ENCODE measurements around the gene PACS2.
"Not testable (repeated sequence)": the region's sequence is repeated elsewhere in the genome, so short reads cannot be mapped to it uniquely, and the experiment has no call there.

PACS2 gene

DNA sequence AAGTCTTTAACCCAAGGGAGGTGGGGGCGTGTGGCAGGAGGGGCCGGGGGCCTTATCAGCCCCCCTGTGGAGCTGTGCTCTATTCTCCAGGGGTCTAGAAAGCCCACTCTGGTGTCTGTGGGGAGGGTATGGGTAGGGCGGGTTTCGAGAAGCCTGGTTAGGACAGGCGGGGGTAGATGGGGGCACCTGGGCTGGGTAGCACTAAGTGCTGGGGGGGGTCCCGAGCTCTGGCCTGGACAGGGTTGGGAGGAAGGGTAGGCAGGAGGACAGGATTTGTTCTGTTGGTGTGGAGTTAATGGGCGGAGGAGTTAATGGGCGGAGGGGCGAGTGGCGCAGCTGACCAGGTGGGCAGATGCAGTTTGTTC lies 2.0 kb downstream of the PACS2 start:
- no peak for DNase-seq

DNA sequence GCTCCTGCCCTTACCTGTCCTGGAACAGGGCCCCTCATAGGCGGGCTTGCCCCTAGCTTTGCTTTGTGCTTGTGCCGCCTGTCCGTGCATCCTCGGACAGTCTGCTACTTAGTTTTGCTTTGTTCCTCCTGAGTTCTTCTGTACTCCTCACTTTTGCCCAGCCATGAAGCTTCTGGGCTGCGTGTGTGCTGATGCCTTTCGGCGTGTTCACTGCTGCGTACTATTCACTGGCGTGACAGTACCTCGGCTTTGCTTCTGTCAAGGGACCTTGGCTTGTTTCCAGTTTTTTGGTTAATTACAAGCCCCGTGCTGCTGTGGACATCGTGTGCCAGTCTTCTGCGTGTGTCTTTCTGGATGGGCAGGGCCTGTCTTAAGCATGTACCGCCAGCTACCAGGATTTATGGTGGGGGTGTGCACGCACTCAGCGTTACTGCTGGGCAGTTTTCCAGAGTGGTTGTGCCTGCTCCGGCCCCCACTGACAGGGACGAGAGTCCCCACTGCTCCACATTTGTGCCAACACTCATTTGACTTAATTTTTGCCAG lies 2.5 kb downstream of the PACS2 start:
- DNase-seq = no peak

DNA sequence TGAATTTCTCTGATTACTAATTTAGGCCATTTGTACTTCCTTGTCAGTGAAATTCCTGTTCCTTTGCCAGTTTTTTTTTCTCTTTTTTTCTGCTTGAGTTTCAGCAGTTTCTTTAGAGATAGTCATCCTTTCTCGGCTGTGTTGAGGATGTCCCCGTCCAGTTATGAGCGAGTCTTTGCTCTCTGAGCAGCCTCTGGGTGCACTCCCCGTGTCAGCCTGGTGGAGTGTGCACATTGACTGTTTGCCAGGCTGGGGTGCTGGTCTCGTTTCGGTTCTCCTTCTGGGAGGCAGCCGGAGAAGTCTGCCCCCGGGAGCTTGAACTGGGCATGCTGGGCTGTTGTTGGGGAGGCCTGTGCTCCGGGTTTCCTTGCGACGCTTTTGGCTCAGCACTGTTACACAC lies 3.0 kb downstream of the PACS2 start:
- no peak for DNase-seq

DNA sequence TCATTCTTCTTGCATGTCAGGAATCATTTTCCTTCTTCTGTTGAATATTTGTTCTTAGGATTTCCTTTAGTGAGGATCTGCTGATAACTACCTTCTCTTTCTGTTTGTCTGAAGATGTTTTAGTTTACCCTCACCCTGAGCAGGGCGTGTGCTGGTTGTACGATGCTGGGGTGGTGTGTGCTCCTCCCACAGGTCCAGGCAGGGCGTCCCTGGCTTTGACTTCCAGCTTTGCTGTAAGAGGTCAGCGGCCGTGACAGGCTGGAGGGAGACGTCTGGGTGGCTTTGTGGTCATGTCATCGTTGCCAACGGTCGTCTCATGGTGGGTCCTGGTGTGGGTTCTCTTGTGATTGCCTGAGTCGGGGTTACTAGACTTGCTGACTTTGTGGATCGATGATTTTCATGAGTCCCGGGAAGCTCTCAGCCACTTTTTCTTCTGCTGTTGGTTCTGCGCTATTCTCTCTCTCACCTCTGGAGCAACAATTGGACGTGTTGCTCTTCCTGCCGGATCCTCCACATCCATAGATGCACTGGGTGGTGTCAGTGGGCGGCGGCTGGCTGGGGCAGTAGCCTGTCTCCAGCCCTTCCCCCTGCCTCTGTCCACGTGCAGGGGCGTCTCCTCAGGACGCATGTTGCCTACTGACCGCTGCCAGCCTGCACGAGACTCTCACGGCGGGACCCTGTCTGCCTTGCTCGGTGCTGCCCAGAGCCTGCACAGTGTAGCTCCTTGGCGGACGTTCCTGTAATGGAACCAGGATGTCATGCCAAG lies 8.4 kb downstream of the PACS2 start:
- DNase-seq = no peak

DNA sequence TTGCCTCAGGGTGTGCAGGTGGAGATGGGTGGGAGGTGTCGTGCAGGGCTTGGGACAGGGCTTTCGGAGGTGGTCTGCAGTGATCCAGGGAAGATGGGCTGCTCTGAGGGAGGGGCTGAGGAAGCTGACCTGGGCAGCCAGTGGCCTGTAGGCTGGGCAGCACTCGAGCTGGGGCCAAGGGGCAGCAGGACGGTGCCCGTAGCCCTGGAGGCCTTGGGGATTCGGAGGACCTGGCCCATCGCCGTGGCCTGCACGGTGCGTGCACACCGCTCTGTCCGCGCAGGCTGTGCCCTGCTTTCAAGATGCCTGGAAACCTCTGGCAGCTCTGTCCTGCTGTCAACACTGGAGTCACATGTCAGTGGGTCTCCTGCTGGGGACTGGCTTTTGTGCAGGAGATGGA lies 9.1 kb downstream of the PACS2 start:
- no peak for DNase-seq

DNA sequence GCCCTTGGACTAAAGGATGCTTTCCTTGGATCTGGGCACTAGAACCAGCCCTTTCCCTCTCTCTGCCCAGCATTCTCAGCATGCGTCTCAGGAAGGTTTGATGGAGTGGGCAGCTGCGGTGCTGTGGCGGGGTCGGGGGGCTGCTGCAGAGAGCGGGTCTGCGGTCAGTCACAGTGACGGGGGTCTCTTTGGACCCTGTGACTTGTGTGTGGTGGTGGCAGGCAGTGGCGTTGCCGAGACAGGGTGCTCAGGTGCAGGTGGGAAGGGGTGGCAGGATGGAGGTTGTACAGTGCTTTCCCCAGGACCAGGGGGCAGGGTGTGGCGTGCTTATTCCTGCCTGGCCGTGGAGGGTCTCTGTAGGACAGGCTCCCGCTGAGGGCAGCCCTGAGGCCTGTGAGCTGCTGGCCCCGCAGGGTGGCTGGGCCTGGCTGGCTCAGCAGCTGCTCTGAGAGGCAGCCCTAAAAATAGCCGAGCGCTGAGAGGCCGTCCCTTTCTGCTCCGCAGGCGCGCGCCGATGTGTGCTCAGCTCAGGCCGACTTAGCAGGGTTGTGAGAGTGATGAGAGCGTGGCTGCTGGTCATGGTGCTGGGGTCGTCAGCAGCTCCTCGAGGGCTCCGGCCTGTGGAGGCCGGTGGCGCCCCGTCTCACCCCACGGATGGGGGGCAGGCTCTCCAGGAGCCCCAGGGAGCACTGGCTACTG lies 9.7 kb downstream of the PACS2 start:
- no peak for DNase-seq

DNA sequence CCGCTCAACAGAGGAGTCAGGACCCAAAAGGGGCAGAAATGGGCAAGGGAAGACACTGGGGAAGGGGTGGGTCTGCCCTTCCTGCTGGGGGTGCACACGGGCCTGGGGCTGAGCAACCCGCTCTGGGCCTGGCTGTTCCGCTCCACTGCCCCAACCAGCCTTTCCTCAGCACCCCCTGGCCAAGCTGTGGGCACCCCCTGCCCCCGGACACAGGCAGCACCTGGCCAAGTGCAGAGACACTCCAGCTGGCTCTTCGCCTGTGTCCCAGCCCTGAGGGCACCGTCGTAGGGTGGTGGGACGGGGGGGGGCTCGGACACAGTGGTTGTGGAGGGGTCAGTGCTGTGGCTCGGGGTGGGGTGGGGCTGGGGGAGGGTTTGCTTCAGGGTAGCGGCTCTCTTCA lies 10.3 kb downstream of the PACS2 start:
- DNase-seq = no peak

DNA sequence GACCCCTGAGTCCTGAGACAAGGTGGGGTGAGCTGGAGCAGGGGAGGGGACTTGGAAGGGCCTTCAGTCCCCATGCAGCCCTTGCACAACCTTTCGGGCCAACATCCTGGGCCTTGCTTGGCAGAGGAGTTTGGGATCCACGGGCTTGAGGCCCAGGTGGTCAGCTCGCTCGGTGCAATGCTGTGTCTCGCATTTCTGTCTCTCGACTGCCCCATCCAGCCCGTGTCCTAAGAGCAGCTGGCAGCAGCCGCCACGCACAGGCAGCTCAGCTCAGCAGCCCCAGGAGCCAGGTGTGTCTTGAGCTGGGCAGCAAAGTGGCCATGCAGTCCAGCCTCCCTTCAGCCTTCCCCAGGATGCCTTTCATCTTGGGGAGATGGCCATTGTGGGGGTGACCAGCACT lies 10.8 kb downstream of the PACS2 start:
- no peak for DNase-seq

DNA sequence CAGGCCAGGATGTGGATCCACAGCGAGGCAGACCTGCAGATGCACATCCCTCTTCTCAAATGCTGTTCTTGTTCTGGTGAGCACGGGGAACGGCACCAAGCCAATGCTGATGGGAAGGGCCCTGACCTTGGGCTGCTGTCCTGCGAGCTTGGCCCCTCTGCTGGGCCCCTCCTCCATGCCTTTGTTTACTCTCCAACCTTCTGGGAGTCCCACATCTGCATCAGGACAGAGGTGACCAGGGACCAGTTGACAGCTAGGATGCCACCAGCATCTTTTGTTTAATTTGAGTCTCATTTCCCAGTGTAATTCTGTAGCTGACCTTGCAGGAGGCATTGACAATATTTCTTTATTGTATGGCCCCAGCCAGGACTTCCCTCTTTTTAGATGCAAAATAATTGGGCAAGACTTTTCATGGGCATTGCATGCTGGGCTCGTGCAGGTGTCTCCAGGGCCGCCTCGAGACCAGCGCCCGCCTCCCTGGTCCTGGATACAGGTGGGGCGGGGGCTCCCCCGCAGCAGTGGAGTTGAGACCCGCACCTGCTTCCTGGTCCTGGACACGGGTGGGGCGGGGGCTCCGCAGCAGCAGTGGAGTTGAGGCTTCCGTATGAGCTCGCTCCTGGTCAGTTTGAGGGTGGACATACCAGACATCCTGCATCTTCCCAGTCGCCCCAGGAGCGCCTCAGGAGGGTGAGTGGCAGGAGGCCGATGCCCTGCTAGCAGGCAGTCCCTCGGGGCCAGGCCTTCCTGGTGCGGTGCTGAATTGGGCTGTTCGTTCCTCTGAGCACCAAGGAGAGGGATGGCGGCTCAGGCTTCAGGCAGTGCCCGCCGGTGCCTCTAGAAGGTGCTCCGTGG lies 11.4 kb downstream of the PACS2 start:
- DNase-seq = no peak

DNA sequence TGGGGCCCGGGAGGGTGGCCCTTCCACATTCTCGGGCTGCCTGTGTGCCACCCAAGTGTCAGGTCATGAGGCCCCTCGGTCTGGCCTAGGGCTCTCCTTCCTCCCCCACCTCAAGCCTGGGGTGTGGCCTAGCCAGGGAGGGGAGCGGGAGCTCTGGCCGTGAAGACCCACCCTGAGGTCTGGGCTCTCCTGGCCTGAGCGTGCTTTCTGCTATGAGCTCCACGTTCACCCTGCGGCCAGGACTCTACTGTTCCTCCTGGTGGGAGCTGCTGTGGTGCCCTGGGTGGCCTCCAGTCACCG lies 12.0 kb downstream of the PACS2 start:
- no peak for DNase-seq

DNA sequence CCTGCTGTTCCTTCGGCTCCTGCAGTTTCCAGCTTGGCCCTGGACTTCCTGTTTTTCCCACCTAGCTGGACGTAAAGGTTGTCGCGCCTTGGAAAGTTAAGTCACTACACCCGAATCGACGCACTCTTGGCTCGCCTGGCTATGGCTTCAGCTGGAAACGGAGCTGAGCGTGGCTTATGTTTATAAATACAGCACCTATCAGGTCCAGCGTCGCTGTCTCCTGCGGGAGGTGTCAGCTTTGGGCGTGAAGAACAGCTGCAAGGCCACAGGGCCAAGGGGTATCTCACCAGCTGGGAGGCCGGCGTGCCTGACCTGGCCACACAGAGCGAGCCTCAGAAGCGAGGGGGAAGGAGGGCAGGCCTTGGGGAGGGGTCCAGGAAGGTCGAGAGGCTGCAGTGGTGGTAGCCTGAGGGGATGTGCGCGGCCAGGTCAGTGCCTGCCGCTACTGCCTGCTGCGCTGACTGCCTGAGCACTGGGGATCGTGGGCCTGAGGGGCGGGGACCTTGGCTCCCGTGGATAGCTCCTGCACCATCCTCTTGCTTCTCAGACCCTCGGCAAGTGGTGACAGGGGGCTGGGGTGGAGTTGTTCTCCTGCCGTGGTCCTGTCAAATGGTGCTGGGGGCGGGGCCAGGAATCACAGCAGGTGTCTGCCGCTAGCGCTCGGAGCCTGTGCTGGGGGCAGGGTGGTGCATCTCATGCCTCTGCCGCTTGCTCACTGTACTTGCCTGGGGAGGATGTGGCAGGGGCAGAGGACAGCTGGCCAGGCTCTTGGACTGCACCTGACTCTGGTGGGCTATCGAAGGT lies 12.5 kb downstream of the PACS2 start:
- DNase-seq = no peak

DNA sequence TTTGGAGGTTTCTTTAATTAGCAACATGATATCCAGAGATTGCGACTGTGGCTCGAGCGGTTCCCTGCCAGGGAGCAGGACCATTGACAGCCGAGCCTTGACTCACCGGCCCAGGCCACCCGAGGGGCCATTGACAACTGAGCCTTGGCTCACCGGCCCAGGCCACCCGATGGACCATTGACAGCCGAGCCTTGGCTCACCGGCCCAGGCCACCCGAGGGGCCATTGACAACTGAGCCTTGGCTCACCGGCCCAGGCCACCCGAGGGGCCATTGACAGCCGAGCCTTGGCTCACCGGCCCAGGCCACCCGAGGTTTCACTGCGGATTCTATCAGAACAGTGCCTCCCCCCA lies 13.1 kb downstream of the PACS2 start:
- DNase-seq = not testable (repeated sequence)

DNA sequence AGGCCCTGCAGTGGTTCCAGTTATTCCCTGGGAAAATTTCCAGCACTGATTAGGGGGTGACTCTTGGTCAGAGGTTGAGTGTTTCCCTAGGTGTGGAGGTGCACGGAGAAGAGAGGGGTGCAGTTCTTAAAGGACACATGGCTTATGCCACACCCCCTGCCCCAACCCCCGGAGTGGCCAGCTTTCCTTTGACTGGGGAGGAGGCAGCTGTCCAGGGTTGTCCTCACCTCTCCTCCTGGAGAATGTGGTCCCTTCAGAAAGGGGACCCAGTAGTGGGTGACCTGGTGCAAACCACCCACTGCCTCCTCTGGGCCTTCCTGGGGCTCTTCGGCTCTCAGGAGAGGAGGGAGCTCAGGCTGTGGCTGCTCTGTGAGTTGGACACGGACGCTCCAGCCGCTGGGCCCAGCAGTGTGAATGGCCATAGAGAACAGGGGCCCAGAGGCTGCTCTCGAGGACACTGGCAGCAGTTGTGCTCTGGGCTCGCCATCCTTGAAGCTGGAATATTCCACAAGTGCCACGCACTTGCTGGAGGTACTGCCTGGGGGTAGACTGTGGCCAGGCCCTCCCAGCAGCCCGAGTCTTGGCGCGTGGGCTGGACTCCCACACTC lies 13.6 kb downstream of the PACS2 start:
- DNase-seq = no peak

DNA sequence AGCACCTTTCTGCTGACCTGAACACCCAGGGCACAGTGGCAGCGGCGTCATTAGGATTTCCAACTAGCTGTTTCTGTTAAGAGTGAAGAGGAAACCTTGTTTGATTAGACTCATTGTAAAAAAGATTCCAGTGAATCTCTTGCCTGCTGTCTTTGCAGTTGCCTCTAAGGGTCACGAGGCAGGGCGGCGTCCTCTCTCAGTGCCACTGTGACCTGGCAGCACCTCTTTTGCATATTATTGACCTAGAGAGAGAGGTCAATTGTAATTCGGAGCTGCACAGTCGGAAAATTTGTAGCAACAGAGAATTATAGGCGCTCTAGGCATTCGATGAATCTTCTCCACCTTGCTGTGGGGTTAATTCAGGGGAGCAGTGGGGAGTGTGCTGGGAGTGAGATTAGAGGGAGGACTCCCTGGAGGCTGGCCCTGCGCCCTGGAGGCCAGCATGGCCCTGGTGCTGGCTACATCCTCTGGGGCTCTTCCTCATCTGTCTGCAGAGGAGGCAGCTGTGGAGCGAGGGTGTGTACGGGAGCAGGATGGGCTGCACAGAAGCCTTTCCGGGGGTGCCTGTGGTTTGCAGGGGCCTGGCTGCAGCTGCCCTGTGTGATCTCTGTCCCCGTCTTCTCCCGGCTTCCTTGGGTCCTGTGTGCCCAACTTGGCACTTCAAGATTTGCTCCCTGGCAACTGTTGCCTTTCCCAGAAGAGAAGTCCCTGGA lies 14.3 kb downstream of the PACS2 start:
- no peak for DNase-seq

DNA sequence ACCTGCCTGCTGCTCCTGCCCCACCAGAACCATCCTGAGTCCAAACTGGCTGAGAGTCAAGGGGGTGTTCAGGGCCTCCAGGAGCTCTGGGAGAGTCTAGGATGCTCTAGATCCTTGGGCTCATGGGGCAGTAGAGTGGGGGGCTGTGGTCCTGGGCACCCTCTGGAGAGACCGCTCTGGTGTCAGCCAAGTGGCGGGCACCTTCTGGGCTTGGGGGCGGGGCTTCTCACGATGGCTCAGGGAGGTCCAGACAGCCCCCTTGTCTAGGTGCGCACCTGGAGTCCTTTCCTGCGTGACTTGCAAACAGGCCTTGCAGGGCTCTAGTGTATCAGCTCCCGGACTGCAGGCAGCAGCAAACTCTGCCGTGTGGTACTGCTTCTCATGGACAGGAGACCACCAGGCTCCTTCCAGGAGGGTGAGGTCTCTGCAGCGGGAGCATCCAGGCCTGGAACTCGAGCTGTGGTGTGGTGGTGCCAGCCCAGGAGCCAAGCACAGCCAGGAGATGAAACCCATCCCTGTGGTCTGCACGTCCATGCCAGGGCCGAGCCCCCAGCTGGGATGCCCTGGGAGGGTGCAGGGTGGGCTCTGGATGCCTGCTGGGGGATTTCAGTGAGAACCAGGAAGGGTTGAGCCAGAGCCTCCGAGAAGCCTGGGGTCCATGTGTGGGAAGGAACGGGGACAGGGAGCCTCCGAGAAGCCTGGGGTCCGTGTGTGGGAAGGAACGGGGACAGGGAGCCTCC lies 15.0 kb downstream of the PACS2 start:
- DNase-seq = no peak

DNA sequence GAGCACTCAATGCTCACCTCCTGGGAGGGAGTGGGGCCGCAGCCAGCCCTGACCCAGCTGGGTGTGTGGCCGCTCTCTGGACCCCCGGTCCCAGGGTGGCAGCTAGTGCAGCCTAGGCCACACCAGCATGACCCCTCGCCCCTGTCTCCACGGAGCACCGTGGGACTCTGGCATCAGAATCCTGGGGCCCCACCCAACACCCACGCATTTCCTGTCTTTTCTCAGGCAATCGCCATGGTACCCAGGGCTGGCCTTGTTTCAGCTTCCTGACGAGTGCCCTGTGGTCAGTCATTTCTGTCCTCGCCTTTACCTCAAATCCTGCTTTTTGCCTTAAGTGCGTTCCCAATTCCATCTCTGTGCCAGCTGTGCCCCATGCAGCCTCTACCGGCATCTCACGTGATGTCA lies 15.9 kb downstream of the PACS2 start:
- no peak for DNase-seq

DNA sequence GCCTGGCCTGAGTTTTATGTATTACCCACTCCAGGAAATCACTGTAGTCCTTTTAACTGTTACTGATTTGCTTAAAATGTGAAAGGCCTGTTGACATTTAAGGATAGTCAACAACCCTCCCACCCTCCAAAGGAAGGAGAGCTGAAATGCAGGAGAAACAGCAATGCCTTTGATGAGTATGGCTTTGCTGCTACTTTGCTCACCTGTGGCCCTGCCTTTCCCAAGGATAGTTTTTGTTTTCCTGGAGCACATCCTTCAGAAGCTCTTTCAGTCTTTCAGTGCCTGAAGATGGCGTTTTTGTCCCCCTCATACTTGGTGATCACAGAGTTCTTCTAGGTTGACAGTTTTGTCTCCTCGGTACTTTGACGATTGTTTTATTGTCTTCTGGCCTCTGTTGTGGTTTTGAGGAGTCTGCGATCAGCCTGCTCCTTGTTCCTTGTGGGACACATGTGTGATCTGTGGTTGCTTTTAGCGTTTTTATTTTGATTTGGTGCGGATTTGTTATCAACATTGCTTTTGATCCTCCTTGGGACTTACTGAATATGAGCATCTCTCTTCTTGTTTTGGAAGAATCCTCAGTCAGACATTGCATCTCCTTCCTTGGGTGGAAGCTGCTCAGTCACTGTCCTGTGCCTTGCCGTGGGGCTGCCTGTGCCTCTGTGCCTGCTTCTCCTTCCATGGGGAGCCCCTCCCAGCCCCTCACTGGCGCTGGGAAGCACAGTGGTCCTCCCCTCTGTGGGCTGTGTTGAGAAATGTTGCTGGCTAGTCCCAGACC lies 17.2 kb downstream of the PACS2 start:
- DNase-seq = peak; percentile 41

DNA sequence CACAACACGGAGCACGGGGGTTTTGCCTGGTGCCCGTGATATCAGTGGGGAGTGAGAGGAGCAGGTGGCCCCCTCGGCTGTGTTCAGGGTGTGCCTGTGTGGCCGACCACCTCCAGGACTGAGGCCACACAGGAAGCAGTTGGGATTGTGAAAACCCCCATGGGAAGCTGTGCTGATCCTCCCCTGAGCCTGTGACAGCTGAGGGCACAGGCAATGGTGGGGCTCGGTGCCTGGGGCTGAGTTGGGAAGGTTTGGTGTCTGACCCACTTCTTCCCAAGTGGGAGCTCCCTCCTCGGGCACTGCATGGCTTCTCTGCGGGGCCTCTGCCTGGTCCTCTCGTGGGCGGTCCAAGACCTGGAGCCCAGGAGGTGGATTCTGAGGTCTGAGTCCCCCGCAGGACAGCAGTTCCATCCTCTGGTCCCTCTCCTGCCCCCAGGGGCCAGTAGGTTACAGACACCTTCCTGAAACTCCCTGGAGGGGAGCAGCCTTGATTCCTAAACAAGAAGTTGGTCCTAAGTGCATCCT lies 17.9 kb downstream of the PACS2 start:
- no peak for DNase-seq

DNA sequence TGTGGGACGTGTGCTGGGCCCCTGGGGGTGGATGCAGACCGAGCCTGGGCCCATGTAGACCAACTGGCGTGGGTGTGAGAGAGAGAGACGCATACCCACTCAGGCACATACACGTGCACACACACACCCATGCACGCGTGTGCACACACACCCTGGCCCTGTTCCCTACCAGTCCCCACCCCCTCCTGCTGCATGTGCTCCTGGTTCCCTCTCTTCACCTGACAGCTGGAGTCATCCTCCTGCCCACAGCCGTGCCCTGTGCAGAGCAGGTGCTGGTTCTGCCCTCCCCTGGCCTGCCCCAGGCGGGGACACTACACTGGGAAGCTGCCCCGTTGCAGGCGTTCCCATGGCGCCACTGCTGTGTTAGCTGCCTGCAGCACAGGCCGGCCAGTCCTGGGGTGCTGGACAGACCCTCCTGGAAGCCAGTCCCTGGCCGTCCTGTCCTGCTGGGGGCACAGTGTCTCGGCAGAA lies 18.5 kb downstream of the PACS2 start:
- peak; percentile 45 for DNase-seq
